Endodermal cell (in vitro differentiated cells): Measurements from ENCODE around the gene HECTD1. TPM values are rescaled to one million over a fixed set of nuclear protein-coding genes. Genes with fewer than 3 reads are reported as not detected.

Source experiments
- DNase-seq: peaks from one replicate; pipeline ENCODE4 v3.0.0-alpha.2; 2017
- H3K27ac ChIP-seq: 2 replicates; pipeline ENCODE4 v1.5.1; 2013; ENCODE audit warnings: mild to moderate bottlenecking, low read depth, low read length, moderate library complexity
- H3K27me3 ChIP-seq: 2 replicates; pipeline ENCODE4 v1.6.1; 2013; ENCODE audit warnings: mild to moderate bottlenecking, low read length, moderate library complexity; ENCODE audit not compliant: insufficient read depth, control insufficient read depth, poor library complexity, severe bottlenecking
- H3K36me3 ChIP-seq: 2 replicates; pipeline ENCODE4 v1.7.0; 2013; ENCODE audit warnings: mild to moderate bottlenecking, low read length, moderate library complexity; ENCODE audit not compliant: control insufficient read depth, insufficient read depth
- H3K4me1 ChIP-seq: one replicate; pipeline ENCODE4 v1.7.0; 2013; ENCODE audit warnings: low read length; ENCODE audit not compliant: control insufficient read depth, insufficient read depth
- H3K4me3 ChIP-seq: 2 replicates; pipeline ENCODE4 v1.5.1; 2013; ENCODE audit warnings: mild to moderate bottlenecking, low read length, moderate library complexity
- H3K9ac ChIP-seq: 2 replicates; pipeline ENCODE4 v1.6.1; 2013; ENCODE audit warnings: mild to moderate bottlenecking, low read length, moderate library complexity; ENCODE audit not compliant: poor library complexity, severe bottlenecking; ENCODE audit errors: extremely low read depth
- H3K9me3 ChIP-seq: 2 replicates; pipeline ENCODE4 v1.6.1; 2013; ENCODE audit warnings: mild to moderate bottlenecking, low read length, moderate library complexity; ENCODE audit not compliant: control insufficient read depth
- H3K27ac Mint-ChIP-seq: 2 replicates; pipeline ENCODE4 v1.8.0; 2020; ENCODE audit warnings: mixed read lengths
- H3K27me3 Mint-ChIP-seq: 2 replicates; pipeline ENCODE4 v1.8.0; 2021; ENCODE audit warnings: mild to moderate bottlenecking, mixed read lengths; ENCODE audit not compliant: insufficient read depth
- H3K36me3 Mint-ChIP-seq: 2 replicates; pipeline ENCODE4 v1.8.0; 2020; ENCODE audit warnings: low read depth, mixed read lengths
- H3K4me1 Mint-ChIP-seq: 2 replicates; pipeline ENCODE4 v1.8.0; 2020; ENCODE audit warnings: mixed read lengths
- H3K4me3 Mint-ChIP-seq: 2 replicates; pipeline ENCODE4 v1.8.0; 2020; ENCODE audit warnings: mild to moderate bottlenecking, moderate library complexity, mixed read lengths
- H3K9me3 Mint-ChIP-seq: 2 replicates; pipeline ENCODE4 v1.8.0; 2020; ENCODE audit warnings: mild to moderate bottlenecking, mixed read lengths
- WGBS, 2 experiments: methylation state at CpG; one replicate each; pipeline versions ENCODE4 v1.1.5 to v1.1.7; 2013; ENCODE audit warnings: missing lambda C conversion rate in 2 of 2, mixed read lengths in 1 of 2; ENCODE audit not compliant: insufficient coverage in 1 of 2, insufficient read length in 1 of 2; 5-methylcytosine and 5-hydroxymethylcytosine counted together
- total RNA-seq, 2 donors: library from RNA; stranded (reverse); fragmentation: NEBNext Ultra II Directional in 1 of 2; extraction: Animal tissue kit (Norgen Biotek cat#: 25700) in 1 of 2; gene quantifications; 2 replicates in 1 of 2; 3 replicates in 1 of 2; pipeline ENCODE4 v1.2.1, GENCODE V29; 2021
- TF ChIP-seq, protein P1 (sequence below): fragments of 200-600 bp; sonication (generic); conservative IDR thresholded peaks from 2 replicates; pipeline ENCODE4 v1.5.0; 2021; ENCODE audit warnings: antibody characterized with exemption, mild to moderate bottlenecking

The HECTD1 gene
- total RNA-seq, 2 donors from 2014 or later = 118 to 132 TPM

DNA sequence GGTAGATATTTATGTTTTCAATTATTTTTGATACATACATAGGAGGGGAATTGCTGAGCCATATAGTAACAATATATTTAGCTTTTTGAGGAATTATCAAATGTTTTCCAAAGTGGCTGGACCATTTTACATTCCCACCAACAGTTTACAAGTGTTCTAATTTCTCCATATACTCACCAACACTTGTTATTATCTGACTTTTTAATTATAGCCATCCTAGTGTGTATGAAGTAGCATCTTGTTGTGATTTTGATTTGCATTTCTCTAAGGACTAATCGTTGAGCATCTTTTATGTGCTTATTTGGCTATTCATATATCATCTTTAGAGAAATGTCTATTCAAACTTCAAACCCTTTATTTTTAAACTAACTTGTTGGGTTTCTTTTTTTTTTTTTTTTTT lies 17.2 kb upstream of the HECTD1 start:
- no peaks in the 10 kb centered on the region for H3K27me3 ChIP-seq
- H3K9ac ChIP-seq = no peak overlapping the region
- no CpG with 5 or more reads among the region's 1 CpG for WGBS, 2 experiments
- no peak overlapping the region for H3K4me3 ChIP-seq
- no peaks in the 10 kb centered on the region for H3K36me3 ChIP-seq
- H3K36me3 Mint-ChIP-seq = no peaks in the 10 kb centered on the region
- H3K27ac Mint-ChIP-seq = no peak overlapping the region
- H3K4me1 Mint-ChIP-seq = peaks cover under 1% of the 10 kb centered on the region
- no peak overlapping the region for H3K27ac ChIP-seq
- no peaks in the 10 kb centered on the region for H3K9me3 Mint-ChIP-seq
- TF ChIP-seq, protein P1, sequence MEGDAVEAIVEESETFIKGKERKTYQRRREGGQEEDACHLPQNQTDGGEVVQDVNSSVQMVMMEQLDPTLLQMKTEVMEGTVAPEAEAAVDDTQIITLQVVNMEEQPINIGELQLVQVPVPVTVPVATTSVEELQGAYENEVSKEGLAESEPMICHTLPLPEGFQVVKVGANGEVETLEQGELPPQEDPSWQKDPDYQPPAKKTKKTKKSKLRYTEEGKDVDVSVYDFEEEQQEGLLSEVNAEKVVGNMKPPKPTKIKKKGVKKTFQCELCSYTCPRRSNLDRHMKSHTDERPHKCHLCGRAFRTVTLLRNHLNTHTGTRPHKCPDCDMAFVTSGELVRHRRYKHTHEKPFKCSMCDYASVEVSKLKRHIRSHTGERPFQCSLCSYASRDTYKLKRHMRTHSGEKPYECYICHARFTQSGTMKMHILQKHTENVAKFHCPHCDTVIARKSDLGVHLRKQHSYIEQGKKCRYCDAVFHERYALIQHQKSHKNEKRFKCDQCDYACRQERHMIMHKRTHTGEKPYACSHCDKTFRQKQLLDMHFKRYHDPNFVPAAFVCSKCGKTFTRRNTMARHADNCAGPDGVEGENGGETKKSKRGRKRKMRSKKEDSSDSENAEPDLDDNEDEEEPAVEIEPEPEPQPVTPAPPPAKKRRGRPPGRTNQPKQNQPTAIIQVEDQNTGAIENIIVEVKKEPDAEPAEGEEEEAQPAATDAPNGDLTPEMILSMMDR = no peak
- no peak for DNase-seq
- H3K4me1 ChIP-seq = no peaks in the 10 kb centered on the region
- no peaks in the 10 kb centered on the region for H3K27me3 Mint-ChIP-seq
- H3K9me3 ChIP-seq = no peaks in the 10 kb centered on the region
- H3K4me3 Mint-ChIP-seq = no peak overlapping the region

DNA sequence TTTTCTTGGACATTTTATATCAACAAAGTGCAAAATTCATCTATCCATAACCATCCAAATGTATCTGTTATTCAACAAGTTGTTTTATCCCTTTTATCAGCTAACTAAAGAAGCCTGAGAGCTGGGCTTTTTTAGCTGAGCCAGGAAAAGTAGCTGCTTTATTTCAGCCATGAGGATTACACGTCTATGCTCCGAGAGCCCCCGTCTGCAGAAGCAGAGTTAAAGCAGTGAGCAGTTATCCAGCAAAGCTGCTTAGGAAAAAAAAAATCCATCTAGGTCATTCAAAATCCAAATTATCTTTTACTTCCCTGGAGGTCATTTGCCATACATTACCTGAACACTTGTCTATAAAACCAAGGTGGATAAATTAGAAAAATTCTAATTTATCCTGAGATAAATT lies 15.7 kb upstream of the HECTD1 start:
- TF ChIP-seq, protein P1 = no peak
- 87 to 100% methylated on average over 2 to 3 of the region's 3 CpGs for WGBS, 2 experiments
- Histone ChIP-seq H3K9me3 (no peaks in the 10 kb centered on the region), H3K36me3 (no peaks in the 10 kb centered on the region), H3K27ac (no peak overlapping the region), H3K9ac (no peak overlapping the region), H3K4me3 (no peak overlapping the region), H3K4me1 (no peaks in the 10 kb centered on the region), H3K27me3 (no peaks in the 10 kb centered on the region)
- Mint-ChIP-seq H3K36me3 (no peaks in the 10 kb centered on the region), H3K4me1 (no peaks in the 10 kb centered on the region), H3K27me3 (no peaks in the 10 kb centered on the region), H3K4me3 (no peak overlapping the region), H3K9me3 (no peaks in the 10 kb centered on the region), H3K27ac (no peak overlapping the region)
- no peak for DNase-seq

DNA sequence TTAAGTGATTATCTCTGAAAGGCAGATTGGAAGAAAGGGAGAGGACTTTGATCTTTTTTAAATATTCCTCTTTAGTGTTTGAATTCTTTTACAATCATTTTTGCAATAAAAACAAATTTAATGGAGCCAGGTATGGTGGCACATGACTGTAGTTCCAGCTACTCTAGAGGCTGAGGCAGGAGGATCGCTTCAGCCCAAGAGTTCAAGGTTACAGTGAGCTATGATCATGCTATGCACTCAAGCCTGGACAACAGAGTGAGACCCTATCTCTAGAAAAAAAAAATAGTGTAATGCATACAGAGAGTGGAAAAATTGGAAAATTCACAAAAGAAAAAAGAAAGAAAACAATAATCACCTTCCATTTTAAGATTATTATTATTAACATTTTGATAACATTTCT lies 15.2 kb upstream of the HECTD1 start:
- H3K4me1 Mint-ChIP-seq = no peaks in the 10 kb centered on the region
- no peak for DNase-seq

More for the DNA sequence above, 15.2 kb upstream of the HECTD1 start:
- H3K9me3 Mint-ChIP-seq = no peaks in the 10 kb centered on the region
- Histone ChIP-seq H3K4me3 (no peak overlapping the region), H3K36me3 (no peaks in the 10 kb centered on the region), H3K4me1 (no peaks in the 10 kb centered on the region), H3K27me3 (no peaks in the 10 kb centered on the region), H3K9ac (no peak overlapping the region), H3K27ac (no peak overlapping the region), H3K9me3 (no peaks in the 10 kb centered on the region)
- H3K36me3 Mint-ChIP-seq = no peaks in the 10 kb centered on the region
- H3K27ac Mint-ChIP-seq = no peak overlapping the region
- H3K27me3 Mint-ChIP-seq = no peaks in the 10 kb centered on the region
- 85 to 100% methylated on average over 1 of the region's 1 CpG for WGBS, 2 experiments
- TF ChIP-seq, protein P1 = no peak
- H3K4me3 Mint-ChIP-seq = no peak overlapping the region
